Colonic mucosa (tissue), 4 donors: ENCODE results near the gene TRMT44. TPM values are rescaled to one million over a fixed set of nuclear protein-coding genes. Genes with fewer than 3 reads are reported as not detected.
A peak's percentile ranks its signal among the peaks of the same experiment; 100 is the strongest.

ENCODE experiments used
- DNase-seq: peaks from one replicate; pipeline ENCODE4 v3.0.0-alpha.2; 2020
- H3K27ac ChIP-seq: fragments of 200-600 bp; one replicate; pipeline ENCODE4 v1.8.0; 2021
- H3K27me3 ChIP-seq: fragments of 200-600 bp; one replicate; pipeline ENCODE4 v1.8.0; 2021
- H3K36me3 ChIP-seq: fragments of 200-600 bp; one replicate; pipeline ENCODE4 v1.8.0; 2021
- H3K4me1 ChIP-seq: fragments of 200-600 bp; one replicate; pipeline ENCODE4 v1.8.0; 2021; ENCODE audit warnings: mild to moderate bottlenecking
- H3K4me3 ChIP-seq: fragments of 200-600 bp; one replicate; pipeline ENCODE4 v1.8.0; 2021
- H3K9ac ChIP-seq, 2 donors: one replicate each; pipeline ENCODE4 v1.7.0; 2013; ENCODE audit warnings: control low read depth in 2 of 2, low read depth in 2 of 2, low read length in 2 of 2
- H3K9me3 ChIP-seq: fragments of 200-600 bp; one replicate; pipeline ENCODE4 v1.8.0; 2021
- CTCF ChIP-seq: fragments of 200-600 bp; IDR thresholded peaks from one replicate; pipeline ENCODE4 v1.8.0; 2022; ENCODE audit warnings: antibody characterized with exemption, mild to moderate bottlenecking
- intact Hi-C: fragments of 100-400 bp; cut with DNase I; formaldehyde crosslinking; loops from one replicate; pipeline ENCODE4 v1.14.1; 2022
- total RNA-seq, 2 donors: library from RNA; stranded (reverse); fragmentation: NEBNext Ultra II Directional in 1 of 2; extraction: Animal tissue kit (Norgen Biotek cat#: 25700) in 1 of 2; gene quantifications; one replicate each; pipeline ENCODE4 v1.2.1, GENCODE V29; 2021
- donor health status: healthy.
- donor health status: DM: no; HTN: no; CAD: no.
- donor health status: DM: no; HTN: no; CAD: no.

The TRMT44 gene
- total RNA-seq = 10 to 100 TPM; 10.3 to 15.6 TPM

- Histone ChIP-seq H3K9ac (peak within 1 kb of the TSS; percentile 75 to 91), H3K9me3 (no peaks in the 10 kb centered on the region), H3K27ac (peak within 1 kb of the TSS; percentile 92), H3K4me3 (peak within 1 kb of the TSS; percentile 99), H3K4me1 (peaks cover 9% of the 10 kb centered on the region), H3K27me3 (no peaks in the 10 kb centered on the region), H3K36me3 (no peaks in the 10 kb centered on the region)
- no peak for TF ChIP-seq CTCF
- DNase-seq = peak; percentile 95
- intact Hi-C loops = no loop called here
These were observed at the start of gene TRMT44, which contains the start of gene ACOX3 for GRCh38 chr4:8440492-8441311. Gene TRMT44 (plus strand): TSS chr4:8440777. CDS start chr4:8440823, 46 bp downstream. Gene ACOX3 (minus strand): TSS chr4:8440723. CDS start chr4:8416521, 24,202 bp downstream.

- Histone ChIP-seq H3K4me1 (no peaks in the 10 kb centered on the region), H3K36me3 (no peaks in the 10 kb centered on the region), H3K27ac (no peak overlapping the region), H3K27me3 (no peaks in the 10 kb centered on the region), H3K9ac (no peak overlapping the region), H3K4me3 (no peak overlapping the region), H3K9me3 (no peaks in the 10 kb centered on the region)
- no peak for TF ChIP-seq CTCF
- intact Hi-C loops = no loop called here
- DNase-seq = no peak
These were observed 49.5 kb upstream of the TRMT44 start for GRCh38 chr4:8391071-8391470.

GRCh38 chr4:8391972-8392371 is 48.6 kb upstream of the TRMT44 start:
- Histone ChIP-seq H3K4me1 (no peaks in the 10 kb centered on the region), H3K9ac (no peak overlapping the region), H3K36me3 (no peaks in the 10 kb centered on the region), H3K27ac (peak overlapping the region; percentile 13), H3K27me3 (no peaks in the 10 kb centered on the region), H3K4me3 (no peak overlapping the region), H3K9me3 (no peaks in the 10 kb centered on the region)
- no peak for TF ChIP-seq CTCF
- intact Hi-C loops = no loop called here
- peak; percentile 53 for DNase-seq

GRCh38 chr4:8392591-8393190 is 47.9 kb upstream of the TRMT44 start:
- intact Hi-C loops = no loop called here
- no peak for TF ChIP-seq CTCF
- H3K4me3 ChIP-seq = no peak overlapping the region
- peak overlapping the region; percentile 3 for H3K27ac ChIP-seq
- H3K4me1 ChIP-seq = no peaks in the 10 kb centered on the region
- no peaks in the 10 kb centered on the region for H3K9me3 ChIP-seq
- H3K9ac ChIP-seq = no peak overlapping the region
- DNase-seq = no peak
- H3K36me3 ChIP-seq = no peaks in the 10 kb centered on the region
- H3K27me3 ChIP-seq = no peaks in the 10 kb centered on the region

GRCh38 chr4:8393593-8394038 is 47.0 kb upstream of the TRMT44 start:
- intact Hi-C loops = no loop called here
- no peak for TF ChIP-seq CTCF
- peak; percentile 48 for DNase-seq
- Histone ChIP-seq H3K27me3 (no peaks in the 10 kb centered on the region), H3K27ac (no peak overlapping the region), H3K4me3 (no peak overlapping the region), H3K9me3 (no peaks in the 10 kb centered on the region), H3K36me3 (no peaks in the 10 kb centered on the region), H3K9ac (no peak overlapping the region), H3K4me1 (no peaks in the 10 kb centered on the region)
